Ureter (tissue), 1 donor: ENCODE results near the gene SPRED2. TPM values are rescaled to one million over a fixed set of nuclear protein-coding genes. Genes with fewer than 3 reads are reported as not detected.

Source experiments
- DNase-seq: peaks from one replicate; pipeline ENCODE4 v3.0.0-alpha.2; 2020; ENCODE audit warnings: low spot score
- total RNA-seq: library from RNA; stranded (reverse); gene quantifications from one replicate; pipeline ENCODE4 v1.2.4, GENCODE V29; 2023
- donor health status: DM: yes; HTN: yes; CAD: no.

The SPRED2 gene
- total RNA-seq, 1 donor from 2014 or later, result 55.4 TPM

DNA sequence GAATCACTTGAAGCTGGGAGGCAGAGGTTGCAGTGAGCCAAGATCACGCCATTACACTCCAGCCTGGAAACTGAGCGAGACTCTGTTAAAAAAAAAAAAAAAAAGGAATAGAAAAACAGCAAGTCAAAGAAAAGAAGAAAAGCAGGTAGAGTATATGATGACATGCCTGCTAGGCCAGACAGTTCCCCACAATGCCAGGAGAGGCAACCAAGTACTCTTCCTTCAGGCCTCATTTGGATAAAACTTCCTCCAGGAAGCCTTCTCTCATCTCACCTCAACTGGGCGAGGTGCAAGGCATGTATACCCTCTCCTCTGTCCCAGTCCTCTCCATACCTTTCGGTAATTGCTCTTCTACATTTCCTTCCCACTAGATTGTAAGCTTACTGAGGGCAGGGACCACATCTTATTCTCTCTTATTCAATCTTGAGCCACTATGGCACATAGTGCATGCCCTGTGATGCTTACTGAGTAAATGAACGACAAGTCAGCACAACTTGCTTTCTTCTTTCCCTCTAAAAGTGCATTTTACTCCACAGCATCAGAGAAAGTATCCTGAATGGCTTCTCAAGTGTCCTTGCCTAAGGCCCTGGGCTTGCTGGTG, 10.1 kb upstream of the SPRED2 start:
- DNase-seq, result no peak

DNA sequence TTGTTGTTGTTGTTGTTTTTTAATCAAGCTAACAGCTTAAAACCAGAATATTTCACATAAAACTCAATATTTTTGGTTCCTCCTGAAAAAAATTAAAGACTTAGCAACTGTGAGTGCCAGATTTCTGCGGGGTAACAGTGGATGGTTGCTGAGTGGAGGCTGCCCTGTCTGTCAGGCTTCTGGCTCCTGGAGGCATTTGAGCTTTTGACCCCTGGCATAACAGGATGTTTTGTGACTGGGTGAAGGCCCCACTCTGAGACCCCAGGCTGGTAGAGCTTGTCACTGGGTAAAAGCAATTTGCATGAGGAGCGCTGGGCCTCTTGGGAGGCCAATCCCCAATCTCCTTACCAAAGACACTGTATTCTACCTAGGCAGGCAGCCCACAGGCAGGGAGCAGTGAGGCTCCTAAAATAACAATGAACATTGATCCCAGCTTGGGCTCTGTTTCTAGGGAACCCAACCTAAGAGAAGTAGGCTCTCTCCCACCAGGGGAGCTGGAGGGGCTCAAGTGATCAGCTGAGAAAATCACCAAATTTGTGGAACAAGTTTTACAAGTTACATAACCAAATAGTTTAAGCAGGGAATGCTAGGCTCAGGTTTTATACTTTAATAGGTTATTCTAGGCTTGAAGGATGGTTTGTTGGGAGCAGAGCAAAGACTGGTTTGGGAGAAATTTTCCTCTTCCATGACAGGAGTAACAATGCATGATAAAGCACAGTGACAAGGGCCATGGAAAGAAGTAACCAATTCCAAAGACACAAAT, 5.9 kb upstream of the SPRED2 start:
- DNase-seq, result no peak

DNA sequence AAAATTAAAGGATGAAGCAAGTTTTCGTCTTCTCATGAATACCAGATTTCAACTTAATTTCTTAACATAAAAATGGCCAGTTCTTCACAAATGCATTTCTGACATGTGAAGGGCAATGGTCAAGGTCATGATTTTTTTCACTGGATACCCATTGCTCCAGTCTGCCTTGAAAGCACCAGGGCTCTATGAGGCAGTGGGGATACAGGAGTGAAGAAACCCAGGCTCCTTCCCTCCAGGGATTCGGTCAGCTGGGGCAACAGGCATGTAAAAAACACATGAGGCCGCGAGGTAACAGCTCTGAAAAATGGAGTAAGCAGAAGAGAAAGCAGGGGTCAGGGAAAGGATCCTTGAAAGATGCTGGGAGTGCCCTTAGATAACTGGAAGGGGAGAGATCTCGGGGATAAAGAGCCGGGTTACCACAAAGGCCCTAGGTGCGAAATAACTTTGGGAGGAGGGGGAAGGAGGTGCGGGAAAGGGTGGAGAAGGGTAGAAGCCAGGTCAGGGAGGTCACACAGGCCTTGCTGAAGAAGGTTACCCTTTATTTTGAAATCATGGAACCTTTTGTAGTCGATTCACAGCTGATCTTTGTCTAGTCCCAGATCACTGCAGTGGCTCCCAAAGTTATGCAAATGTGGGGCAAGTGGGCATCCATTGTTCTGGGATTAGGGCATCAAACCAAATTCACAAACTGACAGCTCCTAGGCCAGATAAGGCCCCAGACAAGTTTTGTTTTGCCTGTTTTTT, 5.2 kb upstream of the SPRED2 start:
- no peak for DNase-seq

DNA sequence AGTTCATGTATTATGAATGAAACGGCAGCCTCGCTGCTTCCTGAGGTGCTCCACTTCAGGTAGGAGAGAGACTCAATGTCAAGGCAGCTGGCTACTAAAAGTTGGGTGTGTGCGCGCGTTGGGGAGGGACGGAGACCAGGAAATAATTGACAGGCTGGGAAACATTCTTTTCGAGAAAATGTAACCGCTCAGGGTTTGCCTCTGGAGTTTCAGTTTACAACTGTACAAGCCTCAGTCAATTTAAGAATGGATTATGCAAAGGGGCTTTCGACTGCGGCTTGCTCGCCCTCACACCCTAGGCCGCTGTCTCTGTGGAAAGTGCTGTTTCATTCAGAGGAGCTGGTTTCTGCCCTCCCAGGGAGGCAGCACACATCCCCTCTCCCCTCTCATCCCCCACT, 4.4 kb upstream of the SPRED2 start:
- no peak for DNase-seq

DNA sequence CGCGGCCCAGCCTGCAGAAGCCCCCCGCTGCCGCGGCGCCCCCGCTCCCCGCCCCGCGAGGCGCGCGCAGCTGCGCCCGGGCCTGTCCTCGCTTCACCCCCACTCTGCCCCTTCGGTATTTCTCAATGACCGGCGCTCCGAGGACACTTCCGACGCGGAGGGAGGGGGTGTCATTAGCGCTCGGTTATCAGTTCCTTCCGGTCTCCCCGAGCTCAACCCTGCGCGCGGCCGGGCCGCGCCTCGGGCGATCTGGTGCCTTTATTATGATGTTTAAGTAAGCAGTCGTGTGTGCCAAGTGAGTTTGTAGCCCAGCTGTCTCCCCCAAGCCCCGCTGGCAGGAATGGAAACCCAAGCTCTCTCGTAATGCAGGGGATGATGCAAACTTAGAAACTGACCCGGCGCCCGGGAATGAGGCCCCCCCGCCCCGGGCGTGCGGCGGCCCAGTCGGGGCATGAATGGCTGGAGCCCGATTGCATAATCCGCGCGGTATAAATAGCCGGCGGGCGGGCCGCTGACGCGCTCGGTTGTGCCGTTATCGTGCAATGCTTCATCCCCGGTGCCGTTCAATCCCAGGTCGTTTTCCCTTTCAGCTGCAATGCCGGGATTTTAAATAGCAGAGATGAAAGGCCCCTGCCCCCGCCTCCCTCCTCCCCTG, 3.9 kb upstream of the SPRED2 start:
- DNase-seq, result peak; percentile 93

DNA sequence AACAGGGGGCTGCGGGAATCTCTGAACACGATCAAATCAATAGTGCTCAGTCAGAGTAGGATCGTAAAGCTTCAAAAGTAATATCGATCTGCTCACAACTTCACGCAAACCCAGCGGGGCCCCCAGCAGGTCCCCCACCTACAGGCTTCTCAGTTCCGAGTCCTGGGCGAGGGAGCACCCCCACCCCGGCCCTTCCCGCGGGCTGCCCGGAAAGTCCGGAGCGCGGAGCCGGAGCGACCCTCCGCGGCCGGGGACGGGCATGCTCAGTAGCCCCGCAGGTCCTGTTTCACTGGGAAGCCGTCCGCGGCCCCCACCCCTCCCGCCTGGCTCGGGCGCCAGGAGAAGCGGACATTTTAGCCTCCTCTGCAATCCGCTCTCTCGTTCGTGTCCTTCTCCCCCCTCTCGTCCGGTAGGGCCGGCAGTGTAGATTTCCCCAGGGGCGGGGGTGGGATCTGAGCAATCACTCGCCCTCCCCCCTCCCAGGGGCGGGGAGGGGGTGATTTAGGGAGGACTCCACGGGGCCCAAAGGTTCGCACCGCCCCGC, 3.3 kb upstream of the SPRED2 start:
- DNase-seq, result peak; percentile 87

DNA sequence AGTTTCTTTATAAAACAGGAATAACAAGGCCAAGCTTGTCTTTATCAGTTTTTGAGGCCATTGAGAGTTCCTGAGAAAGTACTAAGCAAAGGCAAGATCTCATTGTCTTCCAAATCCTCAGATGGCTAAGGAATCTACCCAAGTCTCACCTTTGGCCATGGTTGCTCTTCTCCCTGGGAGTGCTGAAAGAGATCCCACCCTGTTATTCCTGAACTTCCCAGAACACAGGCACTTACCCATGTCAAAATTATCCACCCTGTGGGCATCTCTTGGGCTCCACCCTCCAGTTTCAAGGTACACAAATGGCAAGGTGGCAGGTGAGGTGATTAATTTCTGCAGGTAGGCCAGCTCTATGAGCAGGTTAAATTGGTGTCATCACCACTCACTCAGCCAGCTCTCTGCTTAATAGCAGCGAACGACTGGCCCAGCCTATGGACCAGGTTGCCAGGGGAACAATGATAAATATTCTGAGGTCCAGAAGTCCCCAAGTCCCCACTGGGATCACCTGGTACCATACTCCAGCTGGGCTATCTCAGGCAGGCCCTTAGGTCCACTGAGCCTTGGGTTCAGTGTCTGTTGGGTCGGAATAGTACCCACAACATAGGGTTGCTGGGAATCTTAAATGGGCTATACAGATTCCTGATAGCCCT, 2.3 kb upstream of the SPRED2 start:
- DNase-seq, result no peak

DNA sequence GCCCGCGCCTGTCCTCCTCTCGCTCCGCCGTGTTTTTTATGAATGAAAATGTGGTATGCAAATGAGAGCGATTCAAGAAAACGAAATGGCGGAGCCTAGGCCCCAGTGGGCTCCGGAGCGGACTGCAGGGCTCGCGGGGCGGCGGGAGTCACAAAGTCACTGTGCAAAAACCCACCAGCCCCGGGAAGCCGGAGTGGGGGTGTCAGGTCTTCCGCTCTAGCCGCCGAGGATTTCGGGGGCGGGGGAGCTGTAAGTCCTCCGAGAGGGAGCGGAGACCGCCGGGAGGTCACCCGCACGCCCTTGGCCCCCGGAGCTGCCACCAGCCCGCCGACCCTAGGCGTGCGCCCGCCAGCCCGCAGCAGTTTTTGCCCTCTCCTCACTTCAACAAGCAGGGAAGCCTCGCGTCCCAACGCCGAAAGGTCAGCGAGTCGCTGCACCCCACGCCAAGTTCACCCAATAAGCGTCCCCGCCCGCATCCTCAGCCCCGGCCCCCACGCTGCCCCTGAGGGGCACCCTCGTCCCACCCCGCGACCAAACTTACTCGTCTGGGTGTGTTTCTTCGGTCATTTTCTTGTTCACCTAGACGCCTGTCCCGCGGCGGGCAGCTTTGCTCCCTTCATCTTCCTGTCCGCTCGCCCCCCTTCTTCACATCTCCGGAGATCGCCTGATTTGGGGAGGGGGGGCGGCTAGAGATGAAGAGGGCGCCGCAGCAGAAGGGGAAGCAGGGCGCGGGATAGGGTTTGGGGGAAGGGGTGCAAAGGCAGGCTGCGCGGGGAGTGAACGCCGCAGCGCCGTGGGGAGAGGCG, 775 bp downstream of the SPRED2 start:
- peak; percentile 57 for DNase-seq

DNA sequence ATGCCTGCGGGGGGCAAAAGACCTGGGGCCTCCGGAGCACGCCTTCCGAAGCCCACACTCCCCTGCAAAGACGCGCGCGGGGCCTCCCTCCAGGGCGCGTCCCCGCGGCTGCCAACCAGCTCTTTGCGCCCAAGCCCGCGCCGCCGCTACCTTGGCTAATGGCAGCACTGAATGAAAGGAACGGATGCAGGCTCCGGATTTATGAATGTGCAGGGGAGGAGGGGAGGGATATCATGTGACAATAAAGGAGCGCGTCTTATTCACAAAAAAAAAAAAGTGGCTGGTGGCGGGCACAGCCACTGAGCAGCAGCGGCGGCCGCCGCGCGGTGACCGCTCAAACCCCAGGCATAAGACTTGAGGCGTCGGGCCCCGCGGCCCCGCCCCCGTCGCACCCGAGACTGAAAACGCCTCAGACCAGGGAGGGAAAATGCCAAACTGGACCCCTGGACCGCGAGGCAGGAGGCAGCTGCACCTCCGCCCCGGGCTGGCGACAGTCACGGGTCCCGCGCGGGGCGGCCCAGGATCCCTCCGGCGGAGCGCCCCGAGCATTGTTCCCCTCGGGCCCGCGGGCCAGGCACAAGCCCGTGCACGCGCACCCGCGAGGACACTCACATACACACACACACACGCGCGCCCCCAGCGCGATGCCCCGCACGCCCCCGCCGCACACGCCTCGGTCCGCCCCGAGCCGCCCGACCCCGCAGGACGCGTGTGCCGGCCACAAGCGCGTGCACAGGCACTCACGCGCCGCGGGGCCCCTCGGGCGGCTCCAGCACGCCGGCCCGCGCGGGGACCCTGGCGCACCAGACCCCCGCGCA, 1.6 kb downstream of the SPRED2 start:
- DNase-seq, result peak; percentile 67

DNA sequence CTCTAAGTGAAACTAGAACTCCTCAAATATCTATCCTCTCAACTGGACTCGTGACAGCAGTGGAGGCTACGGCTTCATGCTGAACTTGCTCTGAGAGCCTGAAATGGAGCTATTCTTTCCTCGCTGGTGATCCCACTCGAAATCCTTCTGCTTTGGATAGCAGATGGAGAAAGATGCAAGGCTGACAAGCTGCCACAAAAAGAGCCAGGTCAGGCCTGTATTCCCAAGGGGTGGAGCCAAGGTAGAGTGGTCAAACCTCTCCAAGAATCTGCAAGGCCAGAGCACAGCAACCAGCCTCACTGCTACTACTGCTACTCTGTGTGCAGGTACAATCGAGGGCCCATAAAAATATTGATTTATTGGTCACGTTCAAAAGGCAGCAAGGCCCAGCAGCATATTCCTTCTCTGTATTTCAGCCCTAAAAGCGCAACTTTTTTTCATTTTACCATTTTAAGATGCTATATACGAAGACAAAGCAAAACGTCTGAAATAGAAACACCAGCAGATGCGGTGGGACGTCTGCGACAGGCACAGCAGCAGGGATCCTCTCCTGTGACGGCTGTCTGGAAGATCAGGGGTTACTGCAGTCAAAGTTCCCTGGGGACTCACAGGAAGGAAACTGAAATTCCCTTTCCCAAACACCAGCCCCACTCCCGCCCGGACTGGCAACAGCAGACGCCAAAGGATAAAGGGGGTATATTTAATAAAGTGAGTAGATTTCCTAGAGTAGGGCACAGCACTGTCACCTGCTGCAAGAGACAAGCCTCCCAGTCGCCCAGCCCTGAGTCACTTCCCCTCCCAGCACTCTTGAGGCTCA, 2.4 kb downstream of the SPRED2 start:
- no peak for DNase-seq

DNA sequence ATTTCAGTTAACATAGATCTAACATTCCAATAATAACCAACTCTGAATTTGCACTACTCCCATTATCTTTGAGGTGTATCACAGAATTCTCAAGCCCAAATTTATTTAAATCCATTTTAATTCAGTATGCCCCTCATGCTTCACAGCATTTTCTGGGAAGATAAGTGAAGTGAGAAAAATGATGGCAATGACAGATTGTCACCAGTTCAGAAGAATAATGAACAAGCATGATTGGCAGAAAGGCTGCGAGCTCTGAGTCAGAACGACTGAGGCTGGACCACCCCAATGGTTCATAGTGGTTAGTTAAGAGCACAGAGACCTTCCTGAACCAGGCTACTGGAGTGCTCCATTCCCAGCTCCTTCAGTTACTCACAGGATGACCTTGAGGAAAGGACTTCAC, 4.9 kb downstream of the SPRED2 start:
- no peak for DNase-seq

DNA sequence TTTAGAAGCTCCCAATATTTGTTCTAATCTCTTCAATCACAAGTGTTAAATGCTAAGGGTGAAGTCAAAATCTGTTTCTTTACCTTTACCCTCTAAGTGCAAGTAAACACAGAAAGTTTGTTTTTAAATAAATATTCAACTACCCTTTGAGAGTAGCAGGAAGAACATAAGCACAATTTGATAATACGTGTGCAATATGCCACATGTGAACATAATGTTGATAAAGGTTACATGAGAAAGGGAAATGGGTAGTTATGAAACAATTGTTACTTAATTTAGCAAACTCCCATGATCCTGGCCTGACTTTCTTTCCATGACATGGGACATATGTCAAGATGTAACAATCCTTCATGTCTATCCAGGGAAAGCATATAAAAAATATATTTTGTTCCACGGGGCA, 7.1 kb downstream of the SPRED2 start:
- DNase-seq, result no peak

DNA sequence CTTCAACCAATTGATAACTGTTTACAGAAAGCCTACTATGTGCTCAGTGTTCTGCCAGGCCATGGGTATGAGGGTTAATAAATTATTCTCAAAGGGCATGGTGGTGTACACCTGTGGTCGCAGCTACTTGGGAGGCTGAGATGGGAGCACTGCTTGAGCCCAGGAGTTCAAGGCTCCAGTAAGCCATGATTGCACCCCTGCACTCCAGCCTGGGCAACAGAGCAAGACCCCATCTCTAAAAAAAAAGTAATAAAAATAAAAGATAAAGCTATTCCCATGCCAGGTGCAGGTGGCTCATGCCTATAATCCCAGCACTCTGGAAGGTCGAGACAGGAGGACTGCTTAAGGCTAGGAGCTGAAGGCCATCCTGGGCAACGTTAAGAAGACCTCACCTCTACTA, 8.0 kb downstream of the SPRED2 start:
- no peak for DNase-seq

DNA sequence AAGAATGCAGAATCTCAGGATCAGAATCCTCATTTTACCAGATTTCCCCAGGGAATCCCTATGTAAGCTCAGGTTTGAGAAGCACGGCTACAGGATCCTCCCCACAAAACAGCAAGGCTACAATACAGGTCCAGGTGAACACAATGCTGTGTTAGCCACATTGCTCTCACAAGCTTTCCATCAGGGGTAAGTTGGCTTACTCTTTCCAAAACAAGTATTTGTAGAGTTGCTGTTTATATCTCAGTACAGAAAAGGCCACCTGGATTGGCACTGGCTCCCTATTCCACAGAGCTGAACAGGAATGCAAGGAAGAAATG, 11.0 kb downstream of the SPRED2 start:
- no peak for DNase-seq

DNA sequence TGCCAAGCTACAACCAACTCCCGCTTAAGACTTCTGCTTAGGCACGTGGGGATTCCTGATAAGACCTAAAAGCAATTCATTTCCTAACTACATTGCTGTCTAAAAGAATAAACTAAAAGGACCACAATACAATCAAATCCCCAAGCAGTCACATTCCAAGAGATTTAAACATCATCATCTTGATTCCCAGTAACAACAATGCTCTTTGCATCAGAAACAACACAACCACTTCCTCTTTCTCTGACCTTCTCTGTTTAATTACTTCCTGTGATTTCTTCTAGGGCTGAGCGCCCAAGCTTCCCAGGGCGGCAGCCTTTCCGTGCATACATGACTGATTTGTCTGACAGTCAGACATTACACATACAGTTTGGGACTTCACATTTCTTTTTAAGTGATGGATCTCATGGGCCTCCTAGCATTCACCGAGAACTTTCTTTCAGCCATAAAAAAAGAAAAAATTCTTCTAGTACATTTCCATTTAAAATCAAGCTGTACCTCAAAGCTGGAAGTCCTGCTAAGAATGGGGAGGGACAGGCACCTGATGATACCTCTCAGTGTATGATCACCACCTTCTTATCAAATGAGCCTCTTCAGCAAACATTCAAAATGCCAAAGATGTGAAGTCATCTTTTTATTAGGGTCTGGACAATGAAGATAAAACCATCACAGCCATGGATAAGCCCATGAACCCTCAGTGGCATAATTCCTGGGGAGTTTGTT, 11.5 kb downstream of the SPRED2 start:
- DNase-seq, result no peak

DNA sequence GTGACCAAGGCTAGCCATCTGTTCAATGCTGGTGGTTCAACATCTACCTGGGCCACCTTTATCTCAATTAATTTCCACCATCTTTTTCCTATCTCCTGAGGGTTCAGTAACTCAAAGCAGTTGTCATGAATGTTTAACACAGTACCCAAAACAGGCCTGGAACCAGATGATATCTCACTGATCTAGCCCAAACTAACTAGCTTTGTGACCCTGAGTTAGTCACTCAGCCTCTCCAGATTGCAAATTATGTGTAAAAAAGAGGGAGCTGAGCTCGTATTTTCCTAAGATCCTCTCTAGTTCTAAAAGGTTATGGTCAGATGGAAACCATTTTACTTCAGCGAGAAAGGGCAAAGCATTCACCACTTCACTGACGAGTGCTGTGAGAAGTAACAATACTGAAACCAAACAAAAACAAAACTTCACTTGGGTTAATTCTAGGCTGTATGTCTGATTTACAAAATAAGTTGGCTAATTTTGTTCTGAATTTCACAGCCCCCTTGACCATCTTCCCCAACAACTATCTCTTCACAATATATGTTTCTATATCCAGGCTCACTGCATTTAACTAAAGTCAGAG, 14.8 kb downstream of the SPRED2 start:
- no peak for DNase-seq

DNA sequence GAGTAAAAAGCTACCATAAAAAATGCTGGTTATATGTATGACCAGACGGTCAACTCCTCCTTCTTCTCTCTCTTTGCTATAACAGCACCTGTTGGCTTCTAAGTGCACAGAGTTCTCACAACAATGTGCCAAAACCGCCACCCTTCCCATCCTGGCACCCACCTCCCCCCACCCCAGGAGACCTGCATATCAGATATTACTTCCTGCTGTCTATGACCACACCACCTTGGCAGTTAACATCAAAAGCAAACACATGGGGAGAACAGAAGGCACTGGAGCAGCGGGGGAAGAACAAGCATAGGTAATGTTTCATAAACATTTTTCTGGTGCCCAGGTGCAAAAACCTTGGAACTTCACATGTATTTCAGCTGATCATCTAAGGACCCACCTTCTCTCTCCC, 15.5 kb downstream of the SPRED2 start:
- no peak for DNase-seq

DNA sequence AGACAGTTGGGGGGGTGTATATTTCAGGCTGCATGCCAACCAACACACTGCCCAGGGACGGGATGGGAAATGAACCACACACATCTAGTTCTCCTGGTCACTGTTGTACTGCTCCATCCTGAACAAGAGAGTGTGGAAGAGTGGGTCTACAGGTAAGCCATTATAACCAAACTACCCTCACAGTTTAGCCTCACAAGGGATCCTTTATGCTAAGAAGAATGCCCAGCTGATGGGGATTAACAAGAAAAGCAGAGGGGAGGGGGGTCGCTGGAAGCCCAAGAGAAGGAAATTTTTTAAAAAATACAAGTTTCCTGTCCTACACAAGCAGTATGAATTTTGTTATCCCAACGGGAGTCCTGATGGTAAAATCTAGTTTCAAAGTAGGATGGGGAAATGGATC, 16.1 kb downstream of the SPRED2 start:
- no peak for DNase-seq
